Stimulated activated naive CD4-positive, alpha-beta T cell (primary cell): Measurements from ENCODE around the gene GTPBP6.
"Not testable (repeated sequence)": the region's sequence is repeated elsewhere in the genome, so short reads cannot be mapped to it uniquely, and the experiment has no call there.

Source experiments
- DNase-seq, 6 experiments: peaks; one replicate each; lab custom pipeline; 2025; lab: John Stamatoyannopoulos, UW

Gene GTPBP6

GRCh38 chrX:352181-352580, 33.6 kb upstream of the GTPBP6 start:
- no peak for DNase-seq

GRCh38 chrX:351736-352135, 33.1 kb upstream of the GTPBP6 start:
- no peak for DNase-seq

- not testable (repeated sequence) for DNase-seq
These were observed 32.7 kb upstream of the GTPBP6 start for GRCh38 chrX:351324-351641.

GRCh38 chrX:350534-351323, 32.1 kb upstream of the GTPBP6 start:
- no peak for DNase-seq

- no peak for DNase-seq
These were observed 31.5 kb upstream of the GTPBP6 start for GRCh38 chrX:350148-350533.

GRCh38 chrX:349702-350101, 31.1 kb upstream of the GTPBP6 start:
- no peak for DNase-seq

- no peak for DNase-seq
These were observed 30.6 kb upstream of the GTPBP6 start for GRCh38 chrX:349196-349595.

GRCh38 chrX:348461-349117, 30.0 kb upstream of the GTPBP6 start:
- DNase-seq, result no peak

GRCh38 chrX:347351-348117, 28.9 kb upstream of the GTPBP6 start:
- no peak for DNase-seq

GRCh38 chrX:346034-346813, 27.6 kb upstream of the GTPBP6 start:
- no peak for DNase-seq

- DNase-seq, result no peak
These were observed 26.7 kb upstream of the GTPBP6 start for GRCh38 chrX:345020-345925.

GRCh38 chrX:344371-344901, 25.8 kb upstream of the GTPBP6 start:
- no peak for DNase-seq

GRCh38 chrX:341541-342101, 23.0 kb upstream of the GTPBP6 start:
- DNase-seq, result no peak

- DNase-seq, result no peak
These were observed 22.2 kb upstream of the GTPBP6 start for GRCh38 chrX:340641-341423.

GRCh38 chrX:340121-340520, 21.5 kb upstream of the GTPBP6 start:
- no peak for DNase-seq

GRCh38 chrX:338836-339400, 20.3 kb upstream of the GTPBP6 start:
- peak in 3 of 6 experiments; percentile 15 to 32 (median 17) for DNase-seq

- DNase-seq, result no peak
These were observed 19.8 kb upstream of the GTPBP6 start for GRCh38 chrX:338281-338835.

- no peak for DNase-seq
These were observed 18.8 kb upstream of the GTPBP6 start for GRCh38 chrX:337331-337831.

GRCh38 chrX:336227-336626, 17.6 kb upstream of the GTPBP6 start:
- no peak for DNase-seq
